CD8-positive, alpha-beta memory T cell (primary cell): ENCODE results near the gene HDAC1. TPM values are rescaled to one million over a fixed set of nuclear protein-coding genes. Genes with fewer than 3 reads are reported as not detected.

Source experiments
- CTCF ChIA-PET: fragments of 350-600 bp; sonication (Branson Sonifier 250); formaldehyde crosslinking; loops from one replicate; lab custom pipeline; 2021; ENCODE audit warnings: antibody characterized with exemption; lab: Charles Lee
- POLR2A ChIA-PET: fragments of 350-600 bp; sonication (Branson Sonifier 250); formaldehyde crosslinking; loops from one replicate; lab custom pipeline; 2021; ENCODE audit warnings: antibody characterized with exemption; lab: Charles Lee
- DNase-seq, 5 donors: peaks; one replicate each; pipeline versions ENCODE4 v3.0.0 to v3.0.0-alpha.2; 2020 to 2022; ENCODE audit warnings: mixed read lengths in 1 of 5
- H3K27ac ChIP-seq: one replicate; pipeline ENCODE4 v1.7.0; 2013; ENCODE audit warnings: low read depth, mild to moderate bottlenecking, low read length, moderate library complexity
- H3K27me3 ChIP-seq: 2 replicates; pipeline ENCODE4 v1.7.0; 2013; ENCODE audit warnings: low read length, mild to moderate bottlenecking; ENCODE audit not compliant: insufficient read depth, poor library complexity, severe bottlenecking
- H3K36me3 ChIP-seq: 2 replicates; pipeline ENCODE4 v1.7.0; 2013; ENCODE audit warnings: mild to moderate bottlenecking, low read length, moderate library complexity; ENCODE audit not compliant: insufficient read depth
- H3K4me1 ChIP-seq: 2 replicates; pipeline ENCODE4 v1.7.0; 2013; ENCODE audit warnings: mild to moderate bottlenecking, low read length, moderate library complexity; ENCODE audit not compliant: insufficient read depth
- H3K4me3 ChIP-seq: 2 replicates; pipeline ENCODE4 v1.7.0; 2013; ENCODE audit warnings: mild to moderate bottlenecking, low read length
- H3K9me3 ChIP-seq: 2 replicates; pipeline ENCODE4 v1.7.0; 2013; ENCODE audit warnings: mild to moderate bottlenecking, low read length
- H3K27ac Mint-ChIP-seq, 8 donors: one replicate each; pipeline ENCODE4 v1.8.0; 2020 to 2021; ENCODE audit warnings: mixed read lengths in 8 of 8, mild to moderate bottlenecking in 6 of 8, inconsistent platforms in 3 of 8, moderate library complexity in 3 of 8
- H3K27me3 Mint-ChIP-seq, 2 donors: one replicate each; pipeline ENCODE4 v1.8.0; 2020 to 2021; ENCODE audit warnings: mixed read lengths in 2 of 2, mild to moderate bottlenecking in 1 of 2, moderate library complexity in 1 of 2
- H3K36me3 Mint-ChIP-seq, 3 donors: one replicate each; pipeline ENCODE4 v1.8.0; 2020 to 2021; ENCODE audit warnings: mixed read lengths in 3 of 3, inconsistent platforms in 1 of 3, mild to moderate bottlenecking in 1 of 3
- H3K4me1 Mint-ChIP-seq, 3 donors: one replicate each; pipeline ENCODE4 v1.8.0; 2020 to 2021; ENCODE audit warnings: mixed read lengths in 3 of 3, inconsistent platforms in 1 of 3, mild to moderate bottlenecking in 1 of 3
- H3K4me3 Mint-ChIP-seq, 7 donors: one replicate each; pipeline ENCODE4 v1.8.0; 2020 to 2021; ENCODE audit warnings: mixed read lengths in 7 of 7, mild to moderate bottlenecking in 6 of 7, moderate library complexity in 4 of 7, inconsistent platforms in 2 of 7
- H3K9me3 Mint-ChIP-seq, 5 donors: one replicate each; pipeline ENCODE4 v1.8.0; 2020 to 2022; ENCODE audit warnings: mixed read lengths in 5 of 5, mild to moderate bottlenecking in 3 of 5, moderate library complexity in 2 of 5, inconsistent platforms in 1 of 5
- polyA plus RNA-seq: library from polyadenylated mRNA; unstranded; fragments of 300-500 nt; fragmentation: Illumina TruSeq; gene quantifications from one replicate; pipeline ENCODE4 v1.2.3, GENCODE V29; 2021
- total RNA-seq, 2 experiments: library from RNA; stranded (reverse); gene quantifications; one replicate each; pipeline ENCODE4 v1.2.3, GENCODE V29; 2021

The HDAC1 gene
- 100 to 1,000 TPM; 164 to 172 TPM for total RNA-seq
- polyA plus RNA-seq, result 180 TPM

DNA sequence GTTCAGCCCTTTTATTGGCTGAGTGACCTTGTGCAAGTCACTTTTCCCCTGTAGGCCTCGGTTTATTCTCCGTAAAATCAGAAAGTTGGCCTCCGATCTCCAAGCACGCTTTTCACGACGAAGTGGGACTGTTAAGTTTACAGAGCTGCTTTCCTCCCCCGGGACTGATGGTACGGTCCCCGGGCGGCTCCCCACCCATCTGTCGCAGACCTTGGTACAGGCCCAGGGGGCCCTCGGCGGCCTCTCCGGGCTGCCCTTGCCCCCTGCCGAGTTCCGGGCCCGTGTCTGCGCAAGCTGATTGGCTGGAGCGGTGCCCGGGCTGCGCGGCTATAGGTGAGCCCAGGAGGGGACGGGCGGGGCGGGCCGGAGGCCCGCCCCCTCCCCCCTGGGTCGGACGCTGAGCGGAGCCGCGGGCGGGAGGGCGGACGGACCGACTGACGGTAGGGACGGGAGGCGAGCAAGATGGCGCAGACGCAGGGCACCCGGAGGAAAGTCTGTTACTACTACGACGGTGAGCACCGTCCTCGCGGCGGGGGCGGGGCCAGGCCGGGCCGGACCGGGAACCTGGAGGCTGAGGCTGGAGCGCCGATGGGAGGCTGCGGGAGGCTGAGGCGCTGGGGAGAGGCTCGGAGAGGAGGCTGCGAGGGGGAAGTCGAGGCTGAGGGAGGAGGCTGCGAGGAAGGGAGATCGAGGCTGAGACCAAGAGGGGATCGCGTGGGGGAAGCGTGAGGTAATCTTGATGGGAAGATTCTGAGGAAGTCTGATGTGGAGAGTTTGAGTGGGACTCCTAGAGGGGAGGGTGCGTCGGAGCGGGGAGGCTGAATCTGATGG is at the start of gene HDAC1:
Gene HDAC1, plus strand, starts transcription at position 376 of the 831 bp plus-strand sequence. Its CDS starts 87 bp downstream, at position 463.
- Mint-ChIP-seq H3K36me3 (peaks cover 0 to 34% (median 4%) of the 10 kb centered on the region in 3 donors), H3K9me3 (no peaks in the 10 kb centered on the region), H3K4me3 (peak within 1 kb of the TSS; percentile 96 to 100 (median 99)), H3K27me3 (no peaks in the 10 kb centered on the region), H3K27ac (peak within 1 kb of the TSS; percentile 95 to 99 (median 98)), H3K4me1 (peaks cover 41 to 59% (median 55%) of the 10 kb centered on the region in 3 donors)
- peak within 1 kb of the TSS; percentile 76 for H3K4me3 ChIP-seq
- no peaks in the 10 kb centered on the region for H3K27me3 ChIP-seq
- no peaks in the 10 kb centered on the region for H3K9me3 ChIP-seq
- peak; percentile 95 to 98 (median 97) for DNase-seq
- no peaks in the 10 kb centered on the region for H3K36me3 ChIP-seq
- ChIA-PET CTCF (interaction anchor here (0.9 to 4.5 kb wide), 11 partner anchors 11 to 86 kb away, joined by 3 to 53 read pairs (median 5); partner anchors contain the start of genes FAM167B, IQCC, LCK and MARCKSL1), POLR2A (interaction anchor here (0.6 to 3.0 kb wide), 22 partner anchors 18 to 219 kb away, joined by 3 to 20 read pairs (median 4); partner anchors contain the start of genes BSDC1, EIF3I, KPNA6 and LCK)
- peaks cover 59% of the 10 kb centered on the region for H3K4me1 ChIP-seq
- H3K27ac ChIP-seq, result peak within 1 kb of the TSS; percentile 93

DNA sequence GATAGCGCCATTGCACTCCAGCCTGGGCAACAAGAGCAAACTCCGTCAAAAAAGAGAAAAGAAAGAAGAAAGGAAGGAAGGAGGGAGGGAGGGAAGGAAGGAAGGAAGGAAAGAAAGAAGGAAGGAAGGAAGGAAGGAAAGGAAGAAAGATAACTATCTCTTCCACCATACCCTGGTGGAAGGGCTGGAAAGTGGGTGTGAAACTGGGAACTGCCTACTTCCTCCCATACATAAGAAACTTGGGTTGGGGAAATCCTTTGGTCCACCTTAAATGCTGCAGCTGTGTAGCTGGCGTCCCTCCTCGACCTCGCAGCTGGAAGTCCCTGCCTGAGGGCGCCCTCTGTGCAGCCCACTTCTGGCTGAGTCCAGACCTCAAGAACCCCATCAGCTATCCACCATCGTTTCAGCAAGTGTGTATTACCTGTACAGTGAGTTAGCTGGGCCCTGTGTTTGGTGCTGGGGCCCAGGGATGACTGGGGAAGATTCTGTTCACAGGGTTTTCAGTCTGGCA is 49.5 kb upstream of the HDAC1 start:
- H3K27me3 Mint-ChIP-seq, result no peaks in the 10 kb centered on the region
- peak overlapping the region in 6 of 8 donors; percentile 27 to 83 (median 54) for H3K27ac Mint-ChIP-seq
- DNase-seq, result no peak
- Histone ChIP-seq H3K9me3 (no peaks in the 10 kb centered on the region), H3K4me3 (no peak overlapping the region), H3K27me3 (no peaks in the 10 kb centered on the region), H3K36me3 (no peaks in the 10 kb centered on the region), H3K27ac (no peak overlapping the region), H3K4me1 (peaks cover 28% of the 10 kb centered on the region)
- H3K4me3 Mint-ChIP-seq, result peak overlapping the region in 5 of 7 donors; percentile 1 to 51 (median 48)
- H3K9me3 Mint-ChIP-seq, result no peaks in the 10 kb centered on the region
- ChIA-PET CTCF (interaction anchor here (1.0 to 2.7 kb wide), 5 partner anchors 19 to 78 kb away, joined by 3 to 9 read pairs (median 4); no protein-coding TSS in a partner anchor), POLR2A (interaction anchor here (0.7 to 0.9 kb wide), 2 partner anchors 50 to 363 kb away, joined by 3 to 16 read pairs; partner anchors contain the start of gene HDAC1)
- peaks cover 6 to 44% (median 11%) of the 10 kb centered on the region in 3 donors for H3K4me1 Mint-ChIP-seq
- H3K36me3 Mint-ChIP-seq, result peaks cover 0 to 2% (median 0%) of the 10 kb centered on the region in 3 donors

DNA sequence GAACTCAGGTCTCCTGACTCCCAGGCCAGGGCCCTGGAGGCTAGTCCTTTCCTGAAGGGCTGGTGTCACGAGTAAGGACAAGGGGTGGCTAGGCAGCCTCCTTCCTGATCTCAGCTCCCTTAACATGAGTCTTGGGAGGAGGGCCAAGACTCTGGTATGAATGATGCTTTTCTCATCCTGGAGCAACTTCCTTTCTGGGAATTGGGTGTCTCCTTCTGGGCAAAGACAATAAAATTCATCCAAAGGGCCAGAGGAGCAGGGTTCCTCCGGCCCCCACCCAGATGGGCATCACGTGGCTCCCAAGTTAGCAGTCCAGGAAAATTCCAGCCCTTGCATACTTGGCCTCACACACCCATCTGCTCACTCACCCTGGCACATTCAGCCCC is 45.0 kb upstream of the HDAC1 start, which contains the start of gene FAM167B:
Gene FAM167B, plus strand, starts transcription at position 335 of the 386 bp plus-strand sequence. CDS start 200 bp downstream, outside the sequence.
- CTCF ChIA-PET, result interaction anchor here (0.8 to 13.4 kb wide), 6 partner anchors 9 to 75 kb away, joined by 3 to 181 read pairs (median 46); partner anchors contain the start of gene HDAC1
- POLR2A ChIA-PET, result interaction anchor here (0.6 to 2.3 kb wide), 3 partner anchors 17 to 27 kb away, joined by 3 to 11 read pairs (median 3); no protein-coding TSS in a partner anchor
- peak within 1 kb of the TSS; percentile 72 to 100 (median 96) for H3K27ac Mint-ChIP-seq
- Histone ChIP-seq H3K27me3 (no peaks in the 10 kb centered on the region), H3K27ac (no peak within 1 kb of the TSS), H3K36me3 (no peaks in the 10 kb centered on the region), H3K4me3 (peak within 1 kb of the TSS; percentile 60), H3K4me1 (peaks cover 52% of the 10 kb centered on the region), H3K9me3 (no peaks in the 10 kb centered on the region)
- H3K27me3 Mint-ChIP-seq, result peaks cover 0 to 4% of the 10 kb centered on the region in 2 donors
- peaks cover 36 to 57% (median 38%) of the 10 kb centered on the region in 3 donors for H3K4me1 Mint-ChIP-seq
- no peak for DNase-seq
- no peaks in the 10 kb centered on the region for H3K9me3 Mint-ChIP-seq
- peaks cover 0 to 14% (median 3%) of the 10 kb centered on the region in 3 donors for H3K36me3 Mint-ChIP-seq
- H3K4me3 Mint-ChIP-seq, result peak within 1 kb of the TSS; percentile 50 to 86 (median 75)

DNA sequence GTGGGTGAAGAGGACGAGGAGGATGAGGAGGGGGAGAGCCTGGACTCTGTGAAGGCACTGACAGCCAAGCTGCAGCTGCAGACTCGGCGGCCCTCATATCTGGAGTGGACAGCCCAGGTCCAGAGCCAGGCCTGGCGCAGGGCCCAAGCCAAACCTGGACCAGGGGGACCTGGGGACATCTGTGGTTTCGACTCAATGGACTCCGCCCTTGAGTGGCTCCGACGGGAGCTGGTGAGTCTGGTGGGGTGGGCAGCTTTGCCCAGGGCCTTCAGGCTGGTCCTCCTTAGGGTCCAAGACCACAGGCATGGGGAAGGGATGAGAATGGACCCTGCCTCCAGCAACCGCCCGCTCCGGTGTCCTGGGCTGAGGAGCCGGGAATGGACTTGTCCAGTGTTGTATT is 44.4 kb upstream of the HDAC1 start:
- CTCF ChIA-PET, result interaction anchor here (0.9 to 13.4 kb wide), 17 partner anchors 9 to 108 kb away, joined by 3 to 181 read pairs (median 6); partner anchors contain the start of genes HDAC1 and IQCC
- Histone ChIP-seq H3K4me3 (peak overlapping the region; percentile 60), H3K4me1 (peaks cover 48% of the 10 kb centered on the region), H3K9me3 (no peaks in the 10 kb centered on the region), H3K27me3 (no peaks in the 10 kb centered on the region), H3K27ac (no peak overlapping the region), H3K36me3 (no peaks in the 10 kb centered on the region)
- POLR2A ChIA-PET, result interaction anchor here (1.8 to 2.3 kb wide), 2 partner anchors 26 to 44 kb away, joined by 11 to 14 read pairs; partner anchors contain the start of gene HDAC1
- peak overlapping the region in 4 of 7 donors; percentile 50 to 81 (median 74) for H3K4me3 Mint-ChIP-seq
- peaks cover under 1 to 20% (median 5%) of the 10 kb centered on the region in 3 donors for H3K36me3 Mint-ChIP-seq
- no peaks in the 10 kb centered on the region for H3K9me3 Mint-ChIP-seq
- H3K27me3 Mint-ChIP-seq, result peaks cover 0 to 4% of the 10 kb centered on the region in 2 donors
- no peak for DNase-seq
- H3K27ac Mint-ChIP-seq, result peak overlapping the region; percentile 72 to 100 (median 96)
- peaks cover 32 to 52% (median 37%) of the 10 kb centered on the region in 3 donors for H3K4me1 Mint-ChIP-seq

DNA sequence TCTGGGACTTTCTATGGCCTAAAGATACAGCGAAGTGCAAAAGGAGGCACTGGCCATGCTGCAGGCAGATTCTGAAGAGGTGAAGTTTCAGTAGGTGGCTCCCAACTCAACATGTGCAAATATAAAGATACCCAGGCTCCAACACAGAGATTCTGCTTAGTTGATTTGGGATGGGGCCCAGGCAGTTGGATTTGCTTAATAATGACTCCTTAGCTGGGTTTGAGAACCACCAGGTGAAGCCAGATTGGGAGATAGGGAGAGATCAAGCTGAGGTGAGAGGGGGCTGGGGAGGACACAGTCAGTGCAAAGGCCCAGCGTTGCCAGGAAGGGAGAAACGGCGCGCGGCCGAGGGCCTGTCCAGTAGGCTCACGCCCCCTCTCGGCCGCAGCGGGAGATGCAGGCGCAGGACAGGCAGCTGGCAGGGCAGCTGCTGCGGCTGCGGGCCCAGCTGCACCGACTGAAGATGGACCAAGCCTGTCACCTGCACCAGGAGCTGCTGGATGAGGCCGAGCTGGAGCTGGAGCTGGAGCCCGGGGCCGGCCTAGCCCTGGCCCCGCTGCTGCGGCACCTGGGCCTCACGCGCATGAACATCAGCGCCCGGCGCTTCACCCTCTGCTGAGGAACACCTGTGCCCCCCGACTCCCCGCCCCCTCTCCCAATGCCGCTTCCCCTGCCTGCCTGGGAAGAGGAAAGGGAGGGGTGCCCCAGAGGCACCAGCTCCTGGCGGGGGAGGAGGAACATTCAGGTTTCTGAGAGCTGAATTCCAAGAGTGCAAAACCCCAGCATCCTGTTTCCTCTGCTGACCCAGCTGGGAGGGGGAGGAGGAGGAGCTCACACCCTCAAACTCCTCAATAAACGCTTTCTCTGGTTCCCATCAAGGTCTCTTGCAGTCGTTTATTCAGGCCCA is 43.6 kb upstream of the HDAC1 start:
- ChIA-PET POLR2A (interaction anchor here (0.6 to 2.5 kb wide), 13 partner anchors 8 to 88 kb away, joined by 3 to 17 read pairs (median 4); partner anchors contain the start of genes HDAC1, MARCKSL1 and TXLNA), CTCF (interaction anchor here (0.6 to 13.4 kb wide), 39 partner anchors 10 to 191 kb away, joined by 3 to 181 read pairs (median 5); partner anchors contain the start of genes BSDC1, CCDC28B, EIF3I and HDAC1)
- DNase-seq, result peak; percentile 65 to 84 (median 68)
- Mint-ChIP-seq H3K27ac (peak overlapping the region; percentile 72 to 100 (median 98)), H3K4me3 (peak overlapping the region; percentile 62 to 99 (median 85)), H3K4me1 (peaks cover 36 to 48% (median 40%) of the 10 kb centered on the region in 3 donors), H3K27me3 (peaks cover 0 to 4% of the 10 kb centered on the region in 2 donors), H3K36me3 (peaks cover 4 to 27% (median 10%) of the 10 kb centered on the region in 3 donors), H3K9me3 (no peaks in the 10 kb centered on the region)
- peak overlapping the region; percentile 60 for H3K4me3 ChIP-seq
- no peaks in the 10 kb centered on the region for H3K9me3 ChIP-seq
- H3K27me3 ChIP-seq, result no peaks in the 10 kb centered on the region
- H3K27ac ChIP-seq, result no peak overlapping the region
- H3K36me3 ChIP-seq, result no peaks in the 10 kb centered on the region
- H3K4me1 ChIP-seq, result peaks cover 48% of the 10 kb centered on the region

DNA sequence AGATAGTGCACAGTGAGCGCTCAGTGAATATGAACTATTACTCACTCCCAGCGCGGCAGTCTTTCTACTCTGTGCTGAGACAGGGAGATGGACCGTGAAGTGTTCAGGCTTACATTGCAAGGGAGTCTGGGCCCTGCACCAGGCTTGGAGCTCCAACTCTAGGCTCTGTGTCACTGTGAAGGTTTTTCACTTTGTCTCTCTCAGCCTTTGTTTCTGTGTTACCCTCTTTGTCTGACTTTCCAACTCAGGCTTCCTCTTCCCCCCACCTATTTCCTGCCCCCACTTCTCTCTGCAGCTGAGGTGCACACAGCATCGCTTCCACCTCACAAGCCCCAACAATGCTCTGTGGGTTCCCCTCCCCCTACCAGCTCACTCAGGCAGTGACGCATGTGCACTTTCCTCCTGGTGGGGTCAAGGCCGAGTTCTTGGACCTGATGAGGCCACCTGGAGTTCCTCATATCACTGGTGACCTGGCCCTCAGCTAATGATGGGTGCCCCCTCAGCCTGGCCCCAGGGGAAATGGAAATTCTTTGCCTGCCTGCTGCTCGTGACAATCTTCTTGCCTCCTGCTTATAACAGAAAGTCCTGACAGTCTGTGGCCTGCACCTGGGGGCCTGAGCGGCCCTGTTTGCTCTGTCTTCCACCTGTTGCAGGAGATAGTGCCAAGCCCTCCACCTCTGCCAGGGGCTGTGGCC is 41.9 kb upstream of the HDAC1 start:
- POLR2A ChIA-PET, result interaction anchor here (0.6 to 3.1 kb wide), 16 partner anchors 9 to 312 kb away, joined by 3 to 31 read pairs (median 6); partner anchors contain the start of genes BSDC1, HDAC1, KPNA6 and MARCKSL1
- DNase-seq, result peak; percentile 73 to 92 (median 89)
- Mint-ChIP-seq H3K9me3 (no peaks in the 10 kb centered on the region), H3K4me1 (peaks cover 44 to 59% (median 45%) of the 10 kb centered on the region in 3 donors), H3K36me3 (peaks cover 9 to 39% (median 12%) of the 10 kb centered on the region in 3 donors), H3K27me3 (peaks cover 0 to 4% of the 10 kb centered on the region in 2 donors), H3K4me3 (peak overlapping the region; percentile 92 to 100 (median 98)), H3K27ac (peak overlapping the region; percentile 96 to 100 (median 99))
- peak overlapping the region; percentile 85 for H3K27ac ChIP-seq
- H3K4me1 ChIP-seq, result peaks cover 49% of the 10 kb centered on the region
- CTCF ChIA-PET, result interaction anchor here (0.8 to 13.4 kb wide), 14 partner anchors 12 to 101 kb away, joined by 3 to 181 read pairs (median 6); partner anchors contain the start of gene HDAC1
- H3K9me3 ChIP-seq, result no peaks in the 10 kb centered on the region
- no peaks in the 10 kb centered on the region for H3K27me3 ChIP-seq
- H3K36me3 ChIP-seq, result no peaks in the 10 kb centered on the region
- H3K4me3 ChIP-seq, result peak overlapping the region; percentile 91
